ENCODE data around the gene PRKAR2B. TPM values are rescaled to one million over a fixed set of nuclear protein-coding genes. Genes with fewer than 3 reads are reported as not detected.

The PRKAR2B gene
- total and polyA plus RNA-seq, 2 of the 4 experiments (the other 2 are of a cell fraction): 3.0 to 3.1 TPM

DNA sequence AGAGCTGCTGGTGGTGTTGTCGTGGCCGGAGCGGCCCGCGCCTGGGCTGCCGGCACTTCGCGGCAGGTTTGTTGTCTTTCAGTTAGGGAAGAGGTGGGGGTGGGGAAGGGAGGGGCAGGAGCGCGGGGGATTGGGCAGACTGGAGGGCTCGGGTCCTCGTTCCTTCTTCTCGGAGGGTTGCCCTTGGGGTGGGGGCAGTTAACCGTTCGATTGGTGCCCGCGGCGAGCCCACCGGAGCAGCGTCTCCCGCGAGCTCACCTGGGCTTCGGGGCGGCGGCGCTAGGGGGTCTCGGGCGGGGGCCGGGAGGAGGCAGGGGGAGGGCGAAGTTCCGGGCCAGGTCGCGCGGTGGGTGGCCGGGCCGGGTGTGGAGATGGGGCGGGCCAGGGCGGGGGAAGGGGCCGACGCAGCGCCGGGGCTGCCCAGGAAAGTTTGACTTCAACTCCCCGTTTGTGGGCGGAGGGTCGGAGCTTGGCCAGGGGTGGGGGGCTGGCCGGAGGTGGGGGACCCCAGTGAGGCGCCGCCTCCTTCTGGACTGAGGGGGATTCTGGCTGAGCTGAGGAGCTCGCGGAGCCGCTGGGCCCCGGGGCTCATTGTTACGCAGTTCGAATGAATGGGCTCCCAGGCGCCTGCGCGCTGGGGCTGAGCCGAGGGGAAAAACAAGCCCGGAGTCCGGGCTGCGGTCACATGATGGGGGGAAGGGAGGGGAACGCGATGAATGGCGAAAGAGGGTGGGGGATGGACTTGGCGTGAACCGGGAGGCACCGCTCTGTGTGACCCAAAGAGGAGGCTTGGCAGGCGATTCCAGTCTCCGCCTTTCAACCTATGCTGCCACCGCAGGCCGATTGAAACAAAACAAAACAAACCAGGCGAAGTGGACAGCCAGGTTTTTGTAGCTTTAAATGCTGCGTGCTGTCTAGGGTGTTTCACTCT is 124.9 kb downstream of the PRKAR2B start (continued):
- TF ChIP-seq RFX5 (IDR thresholded peaks at IDR 0.05; ENCODE audit: low read depth, low read length): no peak
- TF ChIP-seq SMC3 (IDR thresholded peaks at IDR 0.05; ENCODE audit: low read depth, low read length): peak; percentile 17; the same call in 1 of the 2 replicates
- peak; percentile 92 for TF ChIP-seq MAZ (IDR thresholded peaks at IDR 0.05; ENCODE audit: borderline replicate concordance, low read depth, low read length)
- no peak for TF ChIP-seq NFE2L2 (IDR thresholded peaks at IDR 0.05; ENCODE audit: low read depth, low read length)

Data from IMR-90 (cell line).